ENCODE data around the gene SYNJ2.

SYNJ2 gene

DNA sequence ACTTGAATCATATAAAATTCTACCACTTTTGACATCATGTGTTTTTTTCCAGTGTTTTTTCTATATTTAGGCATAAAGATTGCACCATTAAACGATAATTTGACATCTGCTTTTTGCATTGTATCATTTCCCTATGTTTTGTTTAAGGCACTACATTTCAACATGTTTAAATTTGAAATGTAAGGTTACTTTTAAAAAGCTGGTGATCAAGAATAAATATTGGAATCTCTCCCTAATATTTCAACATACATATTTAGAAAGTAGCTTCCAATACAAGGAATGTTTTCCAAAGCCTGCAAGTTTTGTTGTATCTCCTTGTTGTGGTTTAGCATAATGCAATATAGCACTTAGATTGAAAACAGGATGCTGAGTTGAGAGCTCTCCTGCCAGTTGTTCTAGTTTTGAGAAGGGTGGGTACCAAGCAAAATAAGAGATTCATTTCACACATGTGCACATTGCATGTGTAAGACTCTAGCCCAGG is 76.5 kb downstream of the SYNJ2 start:
- no peak for DNase-seq (ENCODE audit: low read depth)

DNA sequence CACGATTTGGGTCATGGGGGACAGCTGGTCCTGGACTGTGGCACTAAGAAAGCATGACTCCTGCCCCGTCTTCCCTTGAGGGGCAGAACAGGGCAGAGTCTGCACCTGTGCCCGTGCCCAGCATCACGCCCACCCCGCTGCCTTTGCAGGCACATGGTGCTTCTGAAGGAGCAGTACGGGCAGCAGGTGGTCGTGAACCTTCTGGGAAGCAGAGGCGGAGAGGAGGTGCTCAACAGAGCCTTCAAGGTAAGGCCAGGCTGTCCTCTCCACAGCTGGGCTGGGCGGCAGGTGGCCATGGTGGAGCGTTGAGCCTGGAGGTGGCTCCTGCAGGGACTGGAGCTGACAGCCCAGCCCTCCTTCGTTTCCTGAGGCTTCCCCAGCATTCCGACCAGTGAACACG is 77.4 kb downstream of the SYNJ2 start:
- no peak for DNase-seq (ENCODE audit: low read depth)

DNA sequence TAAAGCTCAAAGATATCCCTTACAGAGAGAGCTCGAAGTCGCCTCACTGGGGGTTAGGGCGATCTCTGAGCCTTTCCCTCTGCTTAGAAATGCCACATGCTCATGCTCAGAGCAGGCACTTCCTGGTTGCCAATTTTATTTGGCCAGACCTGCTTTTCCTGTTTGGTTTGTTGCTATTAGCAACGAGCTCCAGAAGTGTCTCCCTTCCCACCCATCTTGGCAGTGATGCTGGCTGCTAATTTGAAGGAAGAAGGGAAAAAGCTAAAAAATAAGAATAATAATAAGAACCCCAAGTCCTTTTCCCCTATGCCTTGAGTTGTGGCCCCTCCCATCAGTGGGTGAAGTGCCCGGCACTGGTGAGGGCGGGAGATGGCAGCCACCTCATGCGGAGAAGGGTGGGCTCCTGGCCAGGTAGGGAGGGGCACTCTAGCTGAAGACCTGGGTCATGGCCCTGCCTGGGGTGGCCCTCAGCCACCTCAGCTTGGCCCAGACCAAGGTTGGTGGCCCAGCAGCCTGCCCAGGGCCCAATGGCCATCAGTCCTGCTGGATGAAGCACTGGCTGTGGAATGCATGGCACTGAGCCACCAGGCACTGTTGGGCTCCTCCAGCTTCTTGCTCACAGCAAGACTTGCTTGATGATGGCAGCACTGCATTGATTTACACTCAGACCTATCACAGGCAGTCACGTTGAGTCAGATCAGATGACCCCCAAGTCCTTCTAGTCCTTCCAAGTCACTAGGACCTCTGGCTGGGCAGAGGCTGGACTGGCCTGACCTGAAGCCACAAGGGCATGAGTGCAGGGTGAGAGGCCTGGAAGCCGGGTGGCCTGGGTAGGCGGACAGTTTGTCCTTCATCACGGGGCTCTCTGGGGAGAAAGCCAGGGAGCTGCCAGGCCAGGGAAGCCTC is 79.0 kb downstream of the SYNJ2 start:
- DNase-seq (ENCODE audit: low read depth): no peak

DNA sequence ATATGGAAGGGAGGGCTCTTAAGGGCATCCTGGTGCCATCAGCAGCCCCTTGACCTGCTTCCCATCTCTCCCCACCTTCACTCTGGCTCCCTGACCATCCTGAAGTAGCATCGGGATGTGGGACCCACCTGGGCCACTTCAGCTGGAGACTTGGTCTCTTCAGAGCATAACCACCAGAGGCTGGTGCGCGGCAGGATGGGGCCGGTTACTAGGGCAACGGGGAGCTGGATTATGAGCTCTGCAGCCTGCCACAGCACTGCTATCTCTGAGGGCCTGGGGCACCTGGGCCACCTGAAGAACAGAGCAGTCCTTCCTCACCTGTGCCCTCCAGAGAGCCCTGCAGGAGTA is 79.7 kb downstream of the SYNJ2 start:
- no peak for DNase-seq (ENCODE audit: low read depth)

DNA sequence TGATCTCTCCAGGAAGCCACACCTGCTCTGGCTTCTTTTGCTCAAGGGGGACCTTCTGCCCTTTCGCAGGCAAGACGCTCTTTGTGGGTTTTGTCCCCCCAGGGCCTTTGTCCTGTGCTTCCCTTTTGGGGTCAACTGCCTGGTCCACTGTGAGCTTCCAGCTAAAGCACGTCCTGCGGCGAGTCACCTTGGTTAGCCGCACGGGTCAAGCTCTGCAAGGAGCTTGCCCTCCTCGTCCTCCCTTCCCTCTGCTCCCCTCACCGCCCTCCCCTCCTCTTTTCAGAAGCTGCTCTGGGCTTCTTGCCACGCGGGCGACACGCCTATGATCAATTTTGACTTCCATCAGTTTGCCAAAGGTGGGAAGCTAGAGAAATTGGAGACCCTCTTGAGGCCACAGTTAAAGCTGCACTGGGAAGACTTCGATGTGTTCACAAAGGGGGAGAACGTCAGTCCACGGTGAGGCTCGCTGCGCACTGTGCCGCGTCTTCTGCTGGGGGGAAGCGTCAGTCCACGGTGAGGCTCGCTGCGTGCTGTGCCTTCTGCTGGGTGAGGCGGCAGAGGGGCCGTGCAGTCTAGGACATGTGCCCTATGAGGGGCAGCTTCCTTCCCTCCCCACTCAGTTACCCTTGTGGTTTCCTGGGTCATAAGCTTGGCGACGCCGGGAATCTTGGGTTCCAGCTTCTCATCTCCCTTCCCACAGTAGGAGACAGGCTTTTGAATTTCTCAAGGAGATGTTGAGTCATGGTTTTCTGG is 80.2 kb downstream of the SYNJ2 start:
- DNase-seq (ENCODE audit: low read depth): no peak

DNA sequence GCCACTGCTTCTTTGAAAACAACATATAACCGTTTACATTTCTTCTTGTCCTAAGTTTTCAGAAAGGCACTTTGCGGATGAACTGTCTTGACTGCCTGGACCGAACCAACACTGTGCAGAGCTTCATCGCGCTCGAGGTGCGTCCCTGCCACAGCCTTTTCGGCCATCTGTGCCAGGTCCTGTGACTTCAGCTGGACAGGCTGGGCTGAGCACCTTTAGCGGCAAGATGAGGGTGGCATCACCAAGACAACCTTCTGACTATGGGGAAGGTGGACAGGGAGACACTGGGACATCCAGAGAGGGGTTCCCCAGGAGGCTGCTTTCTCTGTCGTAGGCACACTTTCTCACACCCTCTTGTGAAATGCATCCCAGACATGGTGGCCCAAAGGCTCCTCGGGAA is 82.1 kb downstream of the SYNJ2 start:
- DNase-seq (ENCODE audit: low read depth): no peak

DNA sequence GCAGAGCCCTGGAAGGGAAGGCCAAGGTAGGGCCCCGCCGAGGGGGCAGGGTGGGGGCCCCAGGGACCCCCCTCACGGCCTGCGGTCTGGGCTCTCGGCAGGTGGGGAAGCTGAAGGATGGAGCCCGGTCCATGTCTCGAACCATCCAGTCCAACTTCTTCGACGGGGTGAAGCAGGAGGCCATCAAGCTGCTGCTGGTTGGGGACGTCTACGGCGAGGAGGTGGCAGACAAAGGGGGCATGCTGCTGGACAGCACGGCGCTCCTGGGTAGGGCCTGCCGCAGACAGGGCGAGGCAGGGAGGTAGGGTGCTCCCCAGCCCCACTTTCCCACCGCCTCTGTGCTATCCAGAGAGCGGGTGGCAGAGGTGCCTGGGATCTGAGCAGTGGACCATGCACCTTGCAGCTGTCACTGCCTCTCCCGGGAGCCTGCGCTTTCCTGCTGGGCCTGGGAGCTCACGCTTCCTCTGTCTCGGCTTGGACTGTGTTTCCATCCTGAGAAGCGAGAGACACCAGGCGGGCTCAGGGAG is 83.1 kb downstream of the SYNJ2 start:
- DNase-seq (ENCODE audit: low read depth): no peak

DNA sequence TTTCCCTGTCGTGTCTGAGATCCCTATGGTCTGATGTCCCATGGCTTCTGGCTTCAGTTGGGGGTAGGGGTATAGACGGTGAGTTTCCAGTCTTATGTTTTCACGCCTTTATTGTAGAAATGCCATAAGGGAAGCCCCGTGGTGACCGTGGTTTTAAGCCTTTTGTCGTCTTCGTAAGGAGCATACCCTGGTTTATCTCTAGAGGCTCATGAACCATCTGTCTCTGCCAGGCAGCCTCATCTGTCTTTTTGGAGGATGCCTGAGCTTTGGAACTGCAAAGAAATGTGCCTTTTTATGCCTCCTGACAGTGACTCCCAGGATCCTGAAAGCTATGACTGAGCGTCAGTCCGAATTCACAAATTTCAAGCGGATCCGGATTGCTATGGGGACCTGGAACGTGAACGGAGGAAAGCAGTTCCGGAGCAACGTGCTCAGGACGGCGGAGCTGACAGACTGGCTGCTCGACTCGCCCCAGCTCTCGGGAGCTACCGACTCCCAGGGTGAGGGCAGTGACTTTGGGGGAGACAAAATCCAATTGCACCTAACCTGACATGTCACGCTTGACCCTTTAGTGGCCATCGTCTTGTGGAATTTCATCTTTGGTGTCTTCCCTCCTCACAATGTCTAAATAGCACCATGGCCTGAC is 84.6 kb downstream of the SYNJ2 start:
- DNase-seq (ENCODE audit: low read depth): no peak

DNA sequence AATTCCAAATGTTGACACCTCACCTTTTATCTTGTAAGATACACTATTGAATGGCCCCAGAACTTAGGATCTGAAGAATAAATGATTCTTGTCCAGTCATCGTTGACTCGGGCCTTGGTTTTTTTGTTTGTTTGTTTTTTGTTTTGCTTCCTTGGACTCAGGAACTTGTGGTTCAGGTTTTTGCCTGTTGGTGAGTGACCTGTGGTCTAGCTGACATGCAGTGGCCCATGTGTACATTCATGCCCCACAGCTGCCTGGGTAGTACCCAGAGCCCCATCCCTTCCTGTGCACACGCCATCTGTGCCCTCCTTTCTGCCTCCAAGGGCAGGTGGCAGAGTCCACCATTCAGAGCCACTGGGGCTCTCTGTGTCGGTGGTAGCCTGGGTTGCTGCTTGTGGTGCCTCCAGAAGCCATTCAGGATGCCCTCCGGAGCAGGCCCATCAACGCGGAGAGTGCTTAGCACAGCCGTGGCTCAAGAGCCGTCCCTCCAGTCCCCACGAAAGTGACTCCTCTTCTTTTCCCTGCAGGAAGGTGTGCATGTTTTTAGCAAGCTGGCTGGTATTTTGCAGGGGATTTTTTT is 85.9 kb downstream of the SYNJ2 start:
- DNase-seq (ENCODE audit: low read depth): no peak

DNA sequence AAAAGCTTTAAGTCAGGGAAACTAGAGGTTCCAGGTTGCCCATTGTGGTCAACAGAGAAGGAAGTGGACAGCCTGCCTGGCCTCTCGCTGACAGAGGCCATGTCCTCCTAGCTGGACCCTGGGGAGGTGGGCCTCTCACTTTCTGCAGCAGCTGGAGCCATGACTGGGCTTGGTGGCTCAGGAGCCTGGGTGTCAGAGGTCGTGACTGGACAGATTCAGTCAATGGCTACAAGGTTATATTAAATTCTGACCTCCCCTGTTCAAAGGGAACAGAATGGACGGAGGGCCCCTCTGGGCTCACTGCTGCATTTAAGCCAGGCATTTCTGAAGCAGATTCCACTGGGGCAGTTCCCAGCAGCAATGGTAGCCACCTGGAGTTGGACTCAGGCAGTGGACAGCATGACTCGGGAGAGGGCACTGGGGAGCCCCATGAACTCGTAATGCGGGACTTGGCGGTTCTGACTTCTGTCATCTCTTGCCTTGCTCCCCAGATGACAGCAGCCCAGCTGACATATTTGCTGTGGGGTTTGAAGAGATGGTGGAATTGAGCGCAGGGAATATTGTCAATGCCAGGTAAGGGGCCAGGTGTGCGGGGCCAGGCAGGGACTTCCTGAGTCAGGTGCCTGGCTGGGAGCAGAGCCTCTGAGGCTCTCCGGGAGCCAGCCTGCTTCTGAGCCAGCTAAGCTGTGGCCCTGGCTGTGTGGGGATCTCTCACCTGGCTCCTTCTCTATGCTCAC is 86.7 kb downstream of the SYNJ2 start:
- no peak for DNase-seq (ENCODE audit: low read depth)

DNA sequence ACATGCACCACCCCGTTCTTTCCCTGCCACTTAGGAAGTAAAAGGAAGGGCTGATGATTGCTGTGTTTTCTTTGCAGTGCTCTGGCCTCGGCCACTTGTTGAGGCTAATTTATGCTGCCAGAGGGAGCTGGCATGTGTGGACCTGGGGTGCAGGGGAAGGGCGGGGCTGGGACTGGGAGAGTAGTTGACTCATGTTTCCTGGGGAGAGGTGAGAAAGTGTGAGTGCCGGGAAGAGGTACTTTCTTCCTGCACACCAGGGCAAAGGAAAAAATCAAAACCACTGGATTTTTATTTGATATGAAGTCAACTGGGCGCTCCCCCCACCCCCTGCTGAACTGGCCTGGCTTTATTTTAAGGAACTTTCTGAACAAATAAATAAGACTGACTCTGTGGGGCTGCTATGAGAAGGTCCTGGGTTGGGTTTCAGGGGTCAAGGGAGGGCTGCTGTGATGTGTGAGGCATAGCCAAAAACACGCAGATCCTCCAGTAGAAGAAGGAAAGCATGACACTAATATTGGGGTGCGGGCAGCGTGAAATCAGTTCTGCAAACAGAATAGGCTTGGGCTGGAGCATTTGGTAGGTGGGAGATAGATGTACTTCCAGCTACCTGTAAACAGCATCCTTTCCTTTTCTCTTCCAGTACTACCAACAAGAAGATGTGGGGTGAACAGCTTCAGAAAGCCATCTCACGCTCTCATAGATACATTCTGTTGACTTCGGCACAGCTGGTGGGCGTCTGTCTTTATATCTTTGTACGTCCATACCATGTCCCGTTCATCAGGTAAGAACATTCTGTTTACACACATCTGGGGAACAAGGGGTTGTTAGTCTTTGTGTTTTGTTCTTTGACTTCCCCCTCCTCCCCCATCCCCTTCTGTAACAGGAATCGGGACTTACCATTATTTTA is 87.5 kb downstream of the SYNJ2 start:
- no peak for DNase-seq (ENCODE audit: low read depth)

DNA sequence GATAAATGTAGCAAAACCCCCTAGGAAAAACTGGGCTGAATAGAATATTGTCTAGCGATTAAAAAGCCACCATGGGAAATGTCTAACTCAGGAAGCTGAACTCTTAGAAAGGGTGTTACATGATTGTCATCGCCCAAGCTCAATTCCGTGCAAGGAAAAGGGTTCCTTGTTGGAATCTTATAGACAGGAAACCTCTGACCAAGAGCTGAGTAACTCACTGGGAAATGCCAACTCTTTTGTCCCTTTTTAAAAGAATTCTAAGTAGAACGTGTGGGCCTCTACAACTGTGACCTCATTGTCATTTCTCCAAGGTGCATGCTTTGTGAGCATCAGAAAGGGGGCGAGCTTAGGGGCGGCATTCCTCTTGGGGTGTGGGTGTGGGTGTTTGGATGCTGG is 88.1 kb downstream of the SYNJ2 start:
- DNase-seq (ENCODE audit: low read depth): no peak

DNA sequence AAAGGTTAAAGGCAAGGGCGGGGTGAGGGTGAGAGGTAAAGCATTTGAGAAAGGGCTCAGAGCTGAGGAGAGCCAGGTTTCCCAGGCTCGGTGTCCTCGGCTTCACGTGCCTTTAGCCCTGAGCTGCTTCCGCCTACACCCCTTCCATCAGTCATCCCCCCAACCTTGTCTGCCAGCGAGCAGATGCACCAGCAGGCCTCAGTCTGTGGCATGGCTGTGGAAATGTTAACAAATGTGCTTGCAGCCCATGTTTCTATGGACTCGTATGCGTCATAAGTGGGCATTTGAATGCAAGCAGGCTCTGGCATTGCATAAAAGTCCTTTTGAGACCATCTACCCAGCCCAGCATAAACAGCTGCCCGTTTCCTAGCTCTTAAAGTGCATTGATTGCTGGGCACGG is 88.8 kb downstream of the SYNJ2 start:
- no peak for DNase-seq (ENCODE audit: low read depth)

DNA sequence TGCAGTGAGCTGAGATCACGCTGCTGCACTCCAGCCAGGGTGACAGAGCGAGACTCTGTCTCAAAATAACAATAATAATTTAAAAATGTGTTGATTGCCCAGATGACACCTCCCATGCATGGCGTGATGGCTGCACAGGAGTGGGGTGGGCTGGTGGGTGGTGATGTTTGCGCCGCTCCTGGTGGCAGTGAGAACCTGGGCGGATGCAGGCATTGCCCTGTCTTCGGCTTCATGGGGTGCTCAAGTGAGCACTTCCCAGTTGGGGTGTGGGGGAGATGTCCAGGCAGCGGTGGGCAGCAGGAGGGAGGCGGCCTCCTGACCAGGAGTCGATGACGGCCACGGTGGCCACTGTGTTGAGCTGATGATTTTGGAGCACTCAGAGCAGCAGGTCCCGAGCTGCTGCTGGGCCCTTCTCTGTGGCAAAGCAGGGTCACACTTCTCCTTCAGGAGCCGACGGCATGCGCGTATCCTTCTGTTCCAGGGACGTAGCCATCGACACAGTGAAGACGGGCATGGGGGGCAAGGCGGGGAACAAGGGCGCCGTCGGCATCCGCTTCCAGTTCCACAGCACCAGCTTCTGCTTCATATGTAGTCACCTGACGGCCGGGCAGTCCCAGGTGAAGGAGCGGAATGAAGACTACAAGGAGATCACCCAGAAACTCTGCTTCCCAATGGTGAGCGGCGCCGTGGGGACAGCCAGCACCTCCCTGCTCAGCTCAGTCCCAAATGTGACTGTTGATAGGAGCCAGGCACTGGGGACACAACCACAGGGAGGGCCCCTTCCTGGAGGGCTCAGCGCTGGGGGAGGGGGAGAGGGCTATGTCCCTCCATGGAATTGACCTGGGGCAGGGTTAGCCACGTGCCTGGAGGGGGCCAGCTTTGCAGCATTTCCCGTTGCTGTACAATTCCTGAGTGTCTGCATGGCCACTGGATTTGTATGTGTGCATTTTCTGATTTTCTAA is 89.7 kb downstream of the SYNJ2 start:
- DNase-seq (ENCODE audit: low read depth): no peak

DNA sequence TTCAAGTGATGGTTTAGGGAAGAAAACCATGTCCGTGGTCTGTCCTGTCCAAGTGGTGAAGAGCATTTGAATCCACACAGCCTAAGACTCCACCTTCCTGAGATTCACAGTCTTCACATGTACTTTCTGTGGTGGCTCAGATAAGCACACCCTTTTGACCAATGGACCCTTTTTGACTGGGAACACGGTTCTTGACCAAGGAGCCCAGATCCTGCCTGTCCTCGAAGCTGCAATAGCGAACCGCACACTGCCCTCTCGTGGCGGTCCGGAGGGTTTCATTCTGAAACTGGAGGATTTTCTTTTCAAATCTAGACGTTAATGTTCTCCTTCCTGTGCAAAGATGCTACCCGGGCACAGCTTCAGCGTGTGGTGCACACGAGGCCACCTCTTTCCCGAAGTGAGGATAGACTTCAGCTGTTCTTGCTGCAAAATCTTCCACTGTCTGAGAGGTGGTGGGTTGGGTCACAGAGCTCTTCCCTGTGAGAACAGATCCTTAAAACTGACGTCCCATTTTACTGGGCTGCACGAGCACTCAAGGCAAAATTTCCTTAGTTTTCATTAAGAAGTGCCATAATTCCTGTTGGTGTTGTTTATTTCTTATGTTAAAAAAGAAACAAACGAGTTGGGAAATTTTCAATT is 90.5 kb downstream of the SYNJ2 start:
- peak; percentile 50 for DNase-seq (ENCODE audit: low read depth)

DNA sequence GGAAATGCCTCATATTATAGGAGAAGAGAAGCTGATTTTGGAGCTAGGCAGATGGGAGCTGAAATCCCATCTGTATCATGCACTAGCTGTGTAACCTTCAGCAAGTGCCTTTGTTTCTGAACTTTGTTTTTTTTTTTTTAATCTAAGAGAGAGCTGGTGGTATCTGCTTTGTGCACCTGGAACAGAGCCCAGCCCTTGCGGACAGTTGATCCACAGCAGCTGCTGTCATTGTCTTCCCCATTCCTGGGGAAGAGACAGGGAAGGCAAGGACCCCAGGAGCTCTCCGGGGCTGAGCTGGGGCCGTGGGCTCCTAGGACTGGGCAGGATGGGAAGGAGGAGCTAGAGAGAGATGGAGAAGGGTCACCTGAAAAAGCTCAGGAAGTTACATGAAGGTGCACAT is 92.1 kb downstream of the SYNJ2 start:
- no peak for DNase-seq (ENCODE audit: low read depth)

DNA sequence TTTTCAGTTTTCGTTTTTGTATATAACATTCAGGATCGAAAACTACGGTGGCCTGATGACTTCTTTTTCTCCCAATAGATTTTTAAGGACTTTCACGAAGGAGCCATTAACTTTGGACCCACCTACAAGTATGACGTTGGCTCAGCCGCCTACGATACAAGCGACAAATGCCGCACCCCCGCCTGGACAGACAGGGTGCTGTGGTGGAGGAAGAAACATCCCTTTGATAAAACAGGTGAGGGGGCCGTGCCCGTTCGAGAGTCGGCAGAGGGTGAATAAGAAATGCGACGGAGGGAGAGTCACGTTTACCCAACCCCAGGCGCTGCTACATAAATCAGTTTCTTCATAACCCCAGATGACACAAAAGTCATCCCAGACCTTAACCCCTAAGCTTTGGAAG is 94.9 kb downstream of the SYNJ2 start:
- no peak for DNase-seq (ENCODE audit: low read depth)

DNA sequence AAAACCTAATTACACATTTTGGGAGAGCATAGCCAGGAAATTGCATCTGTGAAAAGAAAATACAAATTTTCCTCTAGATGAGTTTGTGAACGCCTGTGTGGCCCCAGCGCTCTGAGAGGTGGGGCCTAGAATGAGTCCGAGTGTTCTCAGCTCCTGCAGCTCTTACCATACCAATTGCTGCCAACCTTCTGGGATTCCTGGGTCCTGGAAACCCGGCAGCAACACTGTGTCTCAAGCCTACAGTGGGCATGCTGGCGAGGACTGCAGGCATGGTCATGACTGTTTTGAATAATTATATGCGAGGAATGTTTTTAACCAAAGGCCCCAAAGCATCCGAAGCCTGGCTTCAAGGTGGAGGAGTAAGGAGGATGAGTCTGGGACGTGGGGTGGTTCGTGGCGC is 96.0 kb downstream of the SYNJ2 start:
- DNase-seq (ENCODE audit: low read depth): no peak

DNA sequence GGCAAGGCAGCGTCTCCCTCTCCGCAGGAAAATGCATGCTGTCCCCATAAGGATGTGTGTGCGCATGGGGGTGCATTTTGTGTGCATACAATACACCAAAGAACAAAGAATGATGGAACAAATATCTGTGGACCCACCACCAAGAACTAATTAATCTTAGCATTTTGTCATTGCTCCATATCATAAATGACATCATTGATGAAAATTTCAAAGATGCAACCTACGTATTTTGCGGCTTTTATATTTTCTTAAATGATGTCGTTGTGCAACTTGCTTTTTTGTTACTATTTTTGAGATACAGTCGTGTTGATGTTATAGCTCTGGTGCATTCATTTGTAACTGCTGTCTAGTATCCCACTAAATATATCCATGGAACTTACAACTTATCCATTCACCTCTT is 96.7 kb downstream of the SYNJ2 start:
- no peak for DNase-seq (ENCODE audit: low read depth)

Measured in stimulated activated CD8-positive, alpha-beta memory T cell treated with anti-CD3 and anti-CD28 coated beads, Interleukin-7, amount 100 ng/mL, for 24 hours (primary cell).